IMR-90 (cell line): ENCODE results near the gene RBFA. TPM values are rescaled to one million over a fixed set of nuclear protein-coding genes. Genes with fewer than 3 reads are reported as not detected.

Source experiments
- ATAC-seq: fragments of 200-7000 bp; cut with Tn5 transposase; 2 replicates; pipeline ENCODE4 v1.9.1; 2020; ENCODE audit warnings: low read depth, mild to moderate bottlenecking, moderate library complexity
- BruUV-seq: library from RNA; stranded (reverse); fragments of 400-500 nt; replicated peaks from 2 replicates; lab custom pipeline; 2021; lab: Mats Ljungman, UMichigan
- CTCF ChIA-PET: fragments of 300-600 bp; formaldehyde crosslinking; extraction: SDS; loops from one replicate; lab custom pipeline; 2021; ENCODE audit warnings: antibody characterized with exemption; lab: Yijun Ruan, JAX
- POLR2A ChIA-PET: fragments of 300-600 bp; sonication (Branson Sonifier 250); formaldehyde crosslinking; loops from one replicate; lab custom pipeline; 2022; ENCODE audit warnings: antibody characterized with exemption; ENCODE audit not compliant: unreplicated experiment; lab: Charles Lee
- DNase-seq: peaks from one replicate; pipeline ENCODE4 v3.0.0; 2013
- H2AFZ ChIP-seq: replicated peaks from 2 replicates; pipeline ENCODE3; 2013; ENCODE audit warnings: low read length, mild to moderate bottlenecking; ENCODE audit not compliant: poor library complexity
- H2AK5ac ChIP-seq: 2 replicates; pipeline ENCODE4 v1.6.1; 2013; ENCODE audit warnings: low read depth, low read length, inconsistent platforms
- H2AK9ac ChIP-seq: replicated peaks from 2 replicates; pipeline ENCODE3; 2013; ENCODE audit warnings: mild to moderate bottlenecking, low read depth, low read length, moderate library complexity; ENCODE audit not compliant: poor library complexity
- H2BK120ac ChIP-seq: 2 replicates; pipeline ENCODE4 v1.6.1; 2013; ENCODE audit warnings: low read depth, low read length, inconsistent platforms
- H2BK15ac ChIP-seq: 3 replicates; pipeline ENCODE4 v1.6.1; 2013; ENCODE audit warnings: low read depth, low read length, inconsistent platforms
- H2BK20ac ChIP-seq: 2 replicates; pipeline ENCODE4 v1.6.1; 2013; ENCODE audit warnings: low read depth, mild to moderate bottlenecking, inconsistent platforms, low read length, moderate library complexity
- H2BK5ac ChIP-seq: 2 replicates; pipeline ENCODE4 v1.6.1; 2013; ENCODE audit warnings: mild to moderate bottlenecking, low read depth, low read length, inconsistent platforms; ENCODE audit not compliant: poor library complexity, severe bottlenecking
- H3K14ac ChIP-seq: replicated peaks from 2 replicates; pipeline ENCODE4 v1.6.1; 2013; ENCODE audit warnings: low read depth, low read length, inconsistent platforms
- H3K18ac ChIP-seq: 2 replicates; pipeline ENCODE4 v1.6.1; 2013; ENCODE audit warnings: low read depth, low read length, control low read depth
- H3K23ac ChIP-seq: 2 replicates; pipeline ENCODE4 v1.6.1; 2013; ENCODE audit warnings: low read depth, low read length, inconsistent platforms
- H3K27ac ChIP-seq: 2 replicates; pipeline ENCODE4 v1.5.1; 2013; ENCODE audit warnings: mild to moderate bottlenecking, control low read depth, low read length; ENCODE audit not compliant: insufficient read depth
- H3K27me3 ChIP-seq: 2 replicates; pipeline ENCODE4 v1.6.1; 2013; ENCODE audit warnings: low read length; ENCODE audit not compliant: control insufficient read depth, insufficient read depth
- H3K36me3 ChIP-seq: 2 replicates; pipeline ENCODE4 v1.6.1; 2013; ENCODE audit warnings: low read length, mixed read lengths; ENCODE audit not compliant: control insufficient read depth, insufficient read depth
- H3K4ac ChIP-seq: 2 replicates; pipeline ENCODE4 v1.6.1; 2013; ENCODE audit warnings: low read depth, low read length, inconsistent platforms
- H3K4me1 ChIP-seq: 2 replicates; pipeline ENCODE4 v1.6.1; 2013; ENCODE audit warnings: low read length, mixed read lengths; ENCODE audit not compliant: control insufficient read depth, insufficient read depth
- H3K4me2 ChIP-seq: 2 replicates; pipeline ENCODE4 v1.6.1; 2013; ENCODE audit warnings: low read depth, mild to moderate bottlenecking, control low read depth, low read length, moderate library complexity
- H3K4me3 ChIP-seq: 2 replicates; pipeline ENCODE4 v1.5.1; 2013; ENCODE audit warnings: low read depth, mild to moderate bottlenecking, control low read depth, low read length, moderate library complexity; ENCODE audit not compliant: insufficient read depth
- H3K56ac ChIP-seq: 2 replicates; pipeline ENCODE4 v1.6.1; 2013; ENCODE audit warnings: low read length, inconsistent platforms; ENCODE audit not compliant: insufficient read depth; ENCODE audit errors: extremely low read depth
- H3K79me1 ChIP-seq, 2 experiments: 2 replicates each; pipeline ENCODE4 v1.6.1; 2013; ENCODE audit warnings: low read length in 2 of 2, inconsistent platforms in 1 of 2, low read depth in 1 of 2
- H3K9ac ChIP-seq: 2 replicates; pipeline ENCODE4 v1.6.1; 2013; ENCODE audit warnings: low read depth, low read length, control low read depth
- H3K9me1 ChIP-seq: 2 replicates; pipeline ENCODE4 v1.6.1; 2013; ENCODE audit warnings: low read length, inconsistent platforms; ENCODE audit not compliant: insufficient read depth
- H3K9me3 ChIP-seq: 2 replicates; pipeline ENCODE4 v1.6.1; 2013; ENCODE audit warnings: low read length; ENCODE audit not compliant: control insufficient read depth, insufficient read depth
- H4K20me1 ChIP-seq: 2 replicates; pipeline ENCODE4 v1.6.1; 2013; ENCODE audit warnings: low read length, inconsistent platforms; ENCODE audit not compliant: insufficient read depth
- H4K5ac ChIP-seq: 2 replicates; pipeline ENCODE4 v1.6.1; 2013; ENCODE audit warnings: mild to moderate bottlenecking, low read depth, low read length, control low read depth
- H4K8ac ChIP-seq, 2 experiments: 2 replicates each; pipeline ENCODE4 v1.6.1; 2013; ENCODE audit warnings: low read depth in 2 of 2, low read length in 2 of 2, control low read depth in 1 of 2, inconsistent platforms in 1 of 2
- H4K91ac ChIP-seq: 2 replicates; pipeline ENCODE4 v1.6.1; 2013; ENCODE audit warnings: low read depth, low read length, inconsistent platforms; ENCODE audit not compliant: insufficient read depth
- ELK1 ChIP-seq: fragments of 150-350 bp; IDR thresholded peaks from 2 replicates; pipeline ENCODE4 v1.6.1; 2016; ENCODE audit warnings: low read depth, mild to moderate bottlenecking, low read length, moderate library complexity, borderline replicate concordance
- FOS ChIP-seq: fragments of 150-350 bp; IDR thresholded peaks from 2 replicates; pipeline ENCODE4 v1.6.1; 2016; ENCODE audit warnings: low read depth, low read length
- MXI1 ChIP-seq: IDR thresholded peaks from 2 replicates; pipeline ENCODE4 v1.6.1; 2012; ENCODE audit warnings: low read depth, mild to moderate bottlenecking, low read length, moderate library complexity, borderline replicate concordance
- NFE2L2 ChIP-seq: fragments of 150-350 bp; IDR thresholded peaks from 2 replicates; pipeline ENCODE4 v1.6.1; 2016; ENCODE audit warnings: low read depth, mild to moderate bottlenecking, low read length
- RAD21 ChIP-seq: IDR thresholded peaks from 2 replicates; pipeline ENCODE4 v1.6.1; 2012; ENCODE audit warnings: low read length, improper control_type of control experiment
- RCOR1 ChIP-seq: IDR thresholded peaks from 2 replicates; pipeline ENCODE4 v1.6.1; 2012; ENCODE audit warnings: mild to moderate bottlenecking, low read length, improper control_type of control experiment; ENCODE audit not compliant: insufficient replicate concordance
- RFX5 ChIP-seq: IDR thresholded peaks from 2 replicates; pipeline ENCODE4 v1.8.0; 2012; ENCODE audit warnings: low read depth, mild to moderate bottlenecking, low read length, moderate library complexity
- USF2 ChIP-seq: fragments of 150-350 bp; IDR thresholded peaks from 2 replicates; pipeline ENCODE4 v1.6.1; 2017; ENCODE audit warnings: mild to moderate bottlenecking, antibody characterized with exemption, low read length, low read depth
- WGBS, 2 experiments: methylation state at CpG; one replicate each; pipeline versions ENCODE4 v1.1.5 to v1.1.7; 2013; ENCODE audit warnings: missing lambda C conversion rate in 2 of 2; ENCODE audit not compliant: insufficient read length in 1 of 2; ENCODE audit errors: extremely low coverage in 2 of 2; 5-methylcytosine and 5-hydroxymethylcytosine counted together
- dilution Hi-C: fragments of 300-500 bp; cut with HindIII; formaldehyde crosslinking; loops from one replicate; pipeline ENCODE4 v1.14.3; 2018; ENCODE audit warnings: low sequenced_read_pairs; ENCODE audit not compliant: unreplicated experiment
- in situ Hi-C: fragments of 300-500 bp; cut with MboI; formaldehyde crosslinking; loops from 3 replicates; pipeline ENCODE4 v1.14.3; 2019; ENCODE audit warnings: low sequenced_read_pairs, inconsistent platforms, mixed read lengths
- intact Hi-C: fragments of 100-400 bp; cut with micrococcal nuclease; formaldehyde crosslinking; loops from 2 replicates; pipeline ENCODE4 v1.10.0; 2022
- polyA plus RNA-seq, 3 experiments: library from polyadenylated mRNA; depleted of rRNA; stranded (reverse); fragments of >200 nt; gene quantifications; 2 replicates each; pipeline ENCODE4 v1.2.3, GENCODE V29; 2012; ENCODE audit warnings: low replicate concordance in 1 of 3
- total RNA-seq: library from RNA; depleted of rRNA; stranded (reverse); fragments of >200 nt; gene quantifications from 2 replicates; pipeline ENCODE4 v1.2.3, GENCODE V29; 2012

The RBFA gene
- total and polyA plus RNA-seq, 2 of the 4 experiments (the other 2 are of a cell fraction) = 21.0 to 38.0 TPM

- Histone ChIP-seq H3K18ac (no peak overlapping the region), H2BK120ac (no peak overlapping the region), H3K9me3 (peaks cover 53% of the 10 kb centered on the region), H3K4ac (no peak overlapping the region), H2BK5ac (no peak overlapping the region), H4K8ac (no peak overlapping the region), H2BK15ac (no peak overlapping the region), H3K79me1 (no peaks in the 10 kb centered on the region), H2AK5ac (no peak overlapping the region), H3K23ac (no peak overlapping the region), H3K9me1 (no peaks in the 10 kb centered on the region), H4K5ac (no peak overlapping the region), H2AK9ac (no peak overlapping the region), H3K56ac (no peak overlapping the region), H3K4me2 (no peak overlapping the region), H2BK20ac (no peak overlapping the region), H3K14ac (no peak overlapping the region), H4K91ac (no peak overlapping the region), H3K36me3 (no peaks in the 10 kb centered on the region), H3K4me1 (no peaks in the 10 kb centered on the region), H4K20me1 (no peaks in the 10 kb centered on the region), H2AFZ (no peak overlapping the region), H3K4me3 (no peak overlapping the region), H3K27me3 (no peaks in the 10 kb centered on the region), H3K9ac (no peak overlapping the region), H3K27ac (no peak overlapping the region)
- ATAC-seq (no peak), DNase-seq (no peak)
- no TSS peak for BruUV-seq
- POLR2A ChIA-PET = no interaction called here
- intact Hi-C loops (no loop called here), in situ Hi-C loops (no loop called here), dilution Hi-C loops (no loop called here)
- WGBS, 2 experiments = no CpG with 5 or more reads among the region's 4 CpGs
- CTCF ChIA-PET = no interaction called here
- TF ChIP-seq FOS (no peak), ELK1 (no peak), NFE2L2 (no peak), MXI1 (no peak), RCOR1 (no peak), RAD21 (peak; percentile 12; the same call in 1 of the 2 replicates), USF2 (no peak), RFX5 (no peak)
Measured at GRCh38 chr18:80023173-80023572, 11.1 kb upstream of the RBFA start.
